CD14-positive monocyte (primary cell): ENCODE results near the gene METTL15. TPM values are rescaled to one million over a fixed set of nuclear protein-coding genes. Genes with fewer than 3 reads are reported as not detected.
A peak's percentile ranks its signal among the peaks of the same experiment; 100 is the strongest.

Experiments used
- DNase-seq, 3 donors: peaks; one replicate each; pipeline ENCODE4 v3.0.0-alpha.2; 2011 to 2022
- H2AFZ ChIP-seq: 2 replicates; pipeline ENCODE4 v1.6.0; 2012; ENCODE audit warnings: mild to moderate bottlenecking, low read depth, low read length, inconsistent platforms; ENCODE audit not compliant: insufficient read depth, poor library complexity, severe bottlenecking
- H3K27ac ChIP-seq, 2 donors: 1 replicate in 1 of 2; 2 replicates in 1 of 2; pipeline ENCODE4 v1.5.1; 2012 to 2013; ENCODE audit warnings: low read length in 2 of 2, control low read depth in 1 of 2, inconsistent platforms in 1 of 2, low read depth in 1 of 2, mild to moderate bottlenecking in 1 of 2
- H3K27me3 ChIP-seq, 2 donors: one replicate each; pipeline versions ENCODE4 v1.6.0 to v1.6.1; 2011 to 2013; ENCODE audit warnings: low read length in 2 of 2; ENCODE audit not compliant: control insufficient read depth in 2 of 2, insufficient read depth in 2 of 2
- H3K36me3 ChIP-seq, 2 donors: replicated peaks in 1 of 2; 1 replicate in 1 of 2; 2 replicates in 1 of 2; pipeline versions ENCODE4 v1.5.1 to v1.6.1; 2012 to 2013; ENCODE audit warnings: low read length in 2 of 2, control low read depth in 1 of 2, inconsistent platforms in 1 of 2, mild to moderate bottlenecking in 1 of 2; ENCODE audit not compliant: insufficient read depth in 2 of 2, control insufficient read depth in 1 of 2
- H3K4me1 ChIP-seq, 2 donors: 1 replicate in 1 of 2; 2 replicates in 1 of 2; pipeline versions ENCODE4 v1.5.1 to v1.6.1; 2012 to 2013; ENCODE audit warnings: low read length in 2 of 2, control low read depth in 1 of 2, inconsistent platforms in 1 of 2, mild to moderate bottlenecking in 1 of 2, moderate library complexity in 1 of 2; ENCODE audit not compliant: insufficient read depth in 2 of 2, control insufficient read depth in 1 of 2
- H3K4me2 ChIP-seq: replicated peaks from 2 replicates; pipeline ENCODE3; 2012; ENCODE audit warnings: low read length, moderate library complexity, mild to moderate bottlenecking; ENCODE audit not compliant: poor library complexity, severe bottlenecking; ENCODE audit errors: extremely low read depth
- H3K4me3 ChIP-seq, 3 experiments: fragments of 200-600 bp in 1 of 3; sonication (generic) in 1 of 3; replicated peaks in 1 of 3; 1 replicate in 2 of 3; 2 replicates in 1 of 3; pipeline ENCODE4 v1.5.1; 2011 to 2013; ENCODE audit warnings: low read length in 3 of 3, mild to moderate bottlenecking in 3 of 3, control low read depth in 2 of 3, low read depth in 2 of 3, inconsistent platforms in 1 of 3, moderate library complexity in 1 of 3
- H3K79me2 ChIP-seq: 2 replicates; pipeline ENCODE4 v1.6.0; 2012; ENCODE audit warnings: mild to moderate bottlenecking, control low read depth, inconsistent platforms, low read length, moderate library complexity; ENCODE audit not compliant: insufficient read depth
- H3K9ac ChIP-seq: 2 replicates; pipeline ENCODE4 v1.6.0; 2017; ENCODE audit warnings: low read length, mild to moderate bottlenecking; ENCODE audit not compliant: insufficient read depth, poor library complexity, severe bottlenecking
- H3K9me3 ChIP-seq, 2 donors: replicated peaks in 1 of 2; 1 replicate in 1 of 2; 2 replicates in 1 of 2; pipeline versions ENCODE4 v1.5.1 to v1.6.1; 2012 to 2013; ENCODE audit warnings: low read length in 2 of 2, control low read depth in 1 of 2; ENCODE audit not compliant: control insufficient read depth in 1 of 2, insufficient read depth in 1 of 2
- H4K20me1 ChIP-seq: 2 replicates; pipeline ENCODE4 v1.6.0; 2012; ENCODE audit warnings: mild to moderate bottlenecking, low read length, control low read depth, moderate library complexity; ENCODE audit not compliant: insufficient read depth
- H3K27ac Mint-ChIP-seq, 7 donors: one replicate each; pipeline ENCODE4 v1.8.0; 2020; ENCODE audit warnings: mild to moderate bottlenecking in 7 of 7, mixed read lengths in 7 of 7, moderate library complexity in 6 of 7, inconsistent platforms in 2 of 7
- H3K27me3 Mint-ChIP-seq, 3 donors: one replicate each; pipeline ENCODE4 v1.8.0; 2021 to 2022; ENCODE audit warnings: low read depth in 3 of 3, mild to moderate bottlenecking in 3 of 3, mixed read lengths in 3 of 3, moderate library complexity in 3 of 3, inconsistent platforms in 1 of 3
- H3K36me3 Mint-ChIP-seq, 2 donors: one replicate each; pipeline ENCODE4 v1.8.0; 2020; ENCODE audit warnings: mixed read lengths in 2 of 2, inconsistent platforms in 1 of 2, mild to moderate bottlenecking in 1 of 2
- H3K4me1 Mint-ChIP-seq: one replicate; pipeline ENCODE4 v1.8.0; 2020; ENCODE audit warnings: mild to moderate bottlenecking, mixed read lengths
- H3K4me3 Mint-ChIP-seq, 2 donors: one replicate each; pipeline ENCODE4 v1.8.0; 2020; ENCODE audit warnings: mild to moderate bottlenecking in 2 of 2, mixed read lengths in 2 of 2, moderate library complexity in 1 of 2
- H3K9me3 Mint-ChIP-seq, 7 donors: one replicate each; pipeline ENCODE4 v1.8.0; 2020 to 2022; ENCODE audit warnings: mixed read lengths in 7 of 7, mild to moderate bottlenecking in 6 of 7, moderate library complexity in 6 of 7, inconsistent platforms in 2 of 7
- WGBS: methylation state at CpG from one replicate; pipeline ENCODE4 v1.1.5; 2013; ENCODE audit warnings: missing lambda C conversion rate; ENCODE audit not compliant: insufficient coverage; 5-methylcytosine and 5-hydroxymethylcytosine counted together
- intact Hi-C, 2 donors: fragments of 100-400 bp; cut with micrococcal nuclease; formaldehyde crosslinking; loops; one replicate each; pipeline versions ENCODE4 v1.15.0 to v1.15.1; 2023
- polyA plus RNA-seq, 3 donors: library from polyadenylated mRNA; depleted of rRNA in 1 of 3; unstranded in 2 of 3; stranded (reverse) in 1 of 3; fragments of 300-500 nt in 2 of 3; fragments of >200 nt in 1 of 3; fragmentation: Illumina TruSeq in 2 of 3; gene quantifications; 1 replicate in 2 of 3; 2 replicates in 1 of 3; pipeline ENCODE4 v1.2.3, GENCODE V29; 2012 to 2021
- TF ChIP-seq, protein P1 (sequence below): fragments of 200-600 bp; IDR thresholded peaks from one replicate; pipeline ENCODE4 v1.8.0; 2022; ENCODE audit warnings: antibody characterized with exemption, mild to moderate bottlenecking

The METTL15 gene
- polyA plus RNA-seq, 3 donors = 2.3 to 2.9 (median 2.6) TPM

DNA sequence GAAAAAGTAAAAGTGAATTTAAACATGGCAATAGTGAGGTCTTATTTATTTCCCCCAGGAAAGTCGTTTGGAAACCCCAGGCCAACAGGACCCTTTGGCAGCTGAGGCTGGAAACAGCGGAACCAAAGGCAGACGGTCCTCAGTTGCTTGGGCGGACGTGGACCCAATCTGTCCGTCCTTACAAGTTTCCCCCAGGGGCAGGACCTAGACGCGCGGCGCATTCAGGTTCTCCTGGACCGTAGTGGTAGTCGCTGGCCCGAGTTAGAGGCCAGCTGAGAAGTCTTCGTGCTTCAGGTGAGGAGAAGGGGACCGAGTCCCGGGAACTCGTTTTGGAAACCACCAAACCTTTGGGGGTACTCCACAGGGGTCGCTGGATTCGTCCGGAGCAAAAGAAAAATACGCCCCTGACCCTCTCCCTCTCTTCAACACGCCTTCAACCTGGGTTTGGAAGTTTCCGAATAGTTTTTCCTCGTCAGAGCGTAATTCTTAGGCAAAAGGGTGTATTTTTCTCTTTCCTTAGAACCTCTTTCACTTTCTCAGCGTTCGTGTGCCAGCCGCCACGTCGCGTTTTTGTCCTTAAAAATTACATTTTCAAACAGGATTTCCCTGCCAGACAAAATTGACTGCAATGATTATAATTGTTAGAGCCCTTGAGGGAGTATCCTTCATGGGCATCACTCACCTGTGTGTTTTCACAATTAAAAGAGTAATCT lies 2.1 kb downstream of the METTL15 start:
- peak overlapping the region; percentile 74 for H3K4me2 ChIP-seq
- Mint-ChIP-seq H3K4me3 (peak overlapping the region; percentile 96 to 97), H3K27me3 (no peaks in the 10 kb centered on the region), H3K36me3 (peaks cover 10 to 11% of the 10 kb centered on the region in 2 donors), H3K27ac (peak overlapping the region; percentile 96 to 100 (median 98)), H3K4me1 (peaks cover 38% of the 10 kb centered on the region), H3K9me3 (no peaks in the 10 kb centered on the region)
- no peaks in the 10 kb centered on the region for H3K27me3 ChIP-seq
- H3K4me1 ChIP-seq = peaks cover 21 to 29% of the 10 kb centered on the region in 2 donors
- H3K79me2 ChIP-seq = peaks cover 52% of the 10 kb centered on the region
- intact Hi-C loops = no loop called here
- H3K4me3 ChIP-seq = peak overlapping the region; percentile 80 to 98 (median 84)
- peaks cover 0 to 14% of the 10 kb centered on the region in 2 donors for H3K36me3 ChIP-seq
- TF ChIP-seq, protein P1, sequence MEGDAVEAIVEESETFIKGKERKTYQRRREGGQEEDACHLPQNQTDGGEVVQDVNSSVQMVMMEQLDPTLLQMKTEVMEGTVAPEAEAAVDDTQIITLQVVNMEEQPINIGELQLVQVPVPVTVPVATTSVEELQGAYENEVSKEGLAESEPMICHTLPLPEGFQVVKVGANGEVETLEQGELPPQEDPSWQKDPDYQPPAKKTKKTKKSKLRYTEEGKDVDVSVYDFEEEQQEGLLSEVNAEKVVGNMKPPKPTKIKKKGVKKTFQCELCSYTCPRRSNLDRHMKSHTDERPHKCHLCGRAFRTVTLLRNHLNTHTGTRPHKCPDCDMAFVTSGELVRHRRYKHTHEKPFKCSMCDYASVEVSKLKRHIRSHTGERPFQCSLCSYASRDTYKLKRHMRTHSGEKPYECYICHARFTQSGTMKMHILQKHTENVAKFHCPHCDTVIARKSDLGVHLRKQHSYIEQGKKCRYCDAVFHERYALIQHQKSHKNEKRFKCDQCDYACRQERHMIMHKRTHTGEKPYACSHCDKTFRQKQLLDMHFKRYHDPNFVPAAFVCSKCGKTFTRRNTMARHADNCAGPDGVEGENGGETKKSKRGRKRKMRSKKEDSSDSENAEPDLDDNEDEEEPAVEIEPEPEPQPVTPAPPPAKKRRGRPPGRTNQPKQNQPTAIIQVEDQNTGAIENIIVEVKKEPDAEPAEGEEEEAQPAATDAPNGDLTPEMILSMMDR = no peak
- no peaks in the 10 kb centered on the region for H3K9me3 ChIP-seq
- WGBS = under 1% methylated on average over 15 of the region's 31 CpGs
- H4K20me1 ChIP-seq = no peaks in the 10 kb centered on the region
- peak; percentile 50 to 67 (median 59) for DNase-seq
- peak overlapping the region; percentile 93 for H2AFZ ChIP-seq
- H3K27ac ChIP-seq = peak overlapping the region; percentile 82 to 97
- peak overlapping the region; percentile 81 for H3K9ac ChIP-seq

DNA sequence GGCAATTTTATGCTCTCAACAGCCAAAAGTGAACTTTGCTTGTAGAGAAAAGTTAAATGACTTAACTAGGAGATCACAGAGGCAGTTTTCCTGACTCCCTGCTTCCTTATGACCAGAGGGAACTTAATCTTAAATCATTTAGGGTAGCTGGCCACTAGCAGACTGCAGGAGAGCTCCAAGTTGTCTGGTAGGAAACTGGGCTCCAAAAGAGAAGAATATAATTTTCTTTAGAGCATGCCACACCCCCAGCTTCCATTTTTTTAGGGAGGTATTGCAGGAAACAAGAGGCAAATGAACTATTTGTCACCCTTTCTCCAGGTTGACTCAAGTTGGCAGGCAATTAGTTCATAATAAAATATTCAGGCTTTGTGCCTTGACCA lies 2.6 kb downstream of the METTL15 start:
- DNase-seq = peak in 1 of 3 donors; percentile 3
- peak overlapping the region; percentile 81 for H3K9ac ChIP-seq
- H3K9me3 Mint-ChIP-seq = no peaks in the 10 kb centered on the region
- peaks cover 14 to 15% of the 10 kb centered on the region in 2 donors for H3K36me3 Mint-ChIP-seq
- peaks cover 47% of the 10 kb centered on the region for H3K79me2 ChIP-seq
- peak overlapping the region; percentile 96 to 100 (median 98) for H3K27ac Mint-ChIP-seq
- H3K4me3 ChIP-seq = peak overlapping the region; percentile 80 to 98 (median 84)
- intact Hi-C loops = no loop called here
- H3K4me1 Mint-ChIP-seq = peaks cover 35% of the 10 kb centered on the region
- TF ChIP-seq, protein P1 = no peak
- H3K36me3 ChIP-seq = peaks cover 1 to 14% of the 10 kb centered on the region in 2 donors
- peak overlapping the region; percentile 96 to 97 for H3K4me3 Mint-ChIP-seq
- peak overlapping the region; percentile 82 to 97 for H3K27ac ChIP-seq
- peaks cover 21 to 29% of the 10 kb centered on the region in 2 donors for H3K4me1 ChIP-seq
- H3K27me3 ChIP-seq = no peaks in the 10 kb centered on the region
- H3K4me2 ChIP-seq = peak overlapping the region; percentile 74
- H3K9me3 ChIP-seq = no peaks in the 10 kb centered on the region
- H2AFZ ChIP-seq = peak overlapping the region; percentile 93
- no peaks in the 10 kb centered on the region for H4K20me1 ChIP-seq
- H3K27me3 Mint-ChIP-seq = no peaks in the 10 kb centered on the region
